Forelimb muscle (tissue), 1 donor: ENCODE measurements around the gene MYL2. TPM values are rescaled to one million over a fixed set of nuclear protein-coding genes. Genes with fewer than 3 reads are reported as not detected.

Source experiments
- DNase-seq: peaks from one replicate; pipeline ENCODE4 v3.0.0-alpha.2; 2013; ENCODE audit warnings: low read depth
- polyA plus RNA-seq: library from polyadenylated mRNA; unstranded; fragments of 120-200 nt; gene quantifications from one replicate; pipeline ENCODE4 v1.2.1, GENCODE V29; 2013; ENCODE audit not compliant: insufficient read length

Gene MYL2
- polyA plus RNA-seq, 1 donor, result 1,082 TPM

DNA sequence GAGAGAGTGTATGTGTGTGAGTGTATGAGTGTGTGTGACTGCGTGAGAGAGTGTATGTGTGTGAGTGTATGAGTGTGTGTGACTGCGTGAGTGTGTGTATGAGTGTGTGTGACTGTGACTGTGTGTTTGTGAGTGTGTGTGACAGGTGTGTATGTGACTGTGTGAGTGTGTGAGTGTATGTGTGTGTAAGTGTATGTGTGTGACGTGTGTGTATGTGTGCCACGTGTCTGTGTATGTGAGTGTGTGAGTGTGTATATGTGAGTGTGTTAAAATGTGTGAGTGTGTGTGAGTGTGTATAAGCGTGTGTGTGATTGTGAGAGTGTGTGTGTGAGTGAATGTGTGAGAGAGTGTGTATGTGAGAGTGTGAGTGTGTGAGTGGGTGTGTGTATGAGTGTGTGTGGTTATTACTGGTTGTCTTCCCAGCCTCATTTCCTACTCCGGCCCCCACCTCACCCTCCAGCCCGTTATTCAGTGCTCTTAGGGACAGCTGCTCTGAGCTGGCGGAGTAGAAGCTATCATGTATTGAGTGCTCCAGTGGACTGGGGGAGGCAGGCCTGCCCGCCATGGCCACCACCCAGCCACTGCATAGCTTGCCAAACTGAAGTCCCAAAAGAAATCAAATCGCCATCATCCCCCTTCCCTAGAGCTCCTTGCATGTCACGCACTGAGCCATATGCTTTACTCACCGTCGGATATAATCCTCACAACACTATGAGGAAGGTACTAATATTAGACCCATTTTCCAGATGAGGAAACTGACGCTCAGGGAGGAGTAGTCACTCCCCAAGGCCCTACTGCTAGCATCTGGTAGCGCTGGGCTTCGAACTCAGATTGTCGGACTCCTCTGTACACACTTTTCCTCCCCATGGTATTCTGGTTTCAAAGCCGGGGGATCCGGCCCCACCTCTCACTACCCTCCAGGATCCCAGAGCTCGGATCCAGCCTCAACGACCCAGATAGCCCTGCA lies 10.3 kb upstream of the MYL2 start:
- DNase-seq, result no peak

DNA sequence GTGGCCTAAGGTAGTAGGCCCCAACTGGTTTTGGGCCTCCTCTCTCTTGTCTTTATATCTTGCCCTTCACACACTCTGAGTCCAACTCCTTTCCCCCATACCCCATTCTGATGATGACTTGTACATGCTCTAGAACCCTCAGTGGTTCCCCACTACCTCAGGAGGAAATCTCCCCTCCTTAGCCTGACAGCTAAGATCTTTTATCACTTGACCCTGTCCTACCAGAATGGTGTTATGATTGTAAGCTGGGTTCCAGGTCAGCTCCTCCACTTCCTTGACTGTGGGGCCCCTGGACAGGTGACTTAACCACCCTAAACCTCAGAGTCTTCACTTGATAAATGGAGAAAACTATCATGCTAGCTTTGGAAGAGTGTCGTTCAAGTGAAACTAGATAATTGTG lies 9.4 kb upstream of the MYL2 start:
- no peak for DNase-seq

- no peak for DNase-seq
Observed at GRCh38 chr12:110928700-110929099, 8.3 kb upstream of the MYL2 start.

- no peak for DNase-seq
Observed at GRCh38 chr12:110927546-110927945, 7.2 kb upstream of the MYL2 start.

DNA sequence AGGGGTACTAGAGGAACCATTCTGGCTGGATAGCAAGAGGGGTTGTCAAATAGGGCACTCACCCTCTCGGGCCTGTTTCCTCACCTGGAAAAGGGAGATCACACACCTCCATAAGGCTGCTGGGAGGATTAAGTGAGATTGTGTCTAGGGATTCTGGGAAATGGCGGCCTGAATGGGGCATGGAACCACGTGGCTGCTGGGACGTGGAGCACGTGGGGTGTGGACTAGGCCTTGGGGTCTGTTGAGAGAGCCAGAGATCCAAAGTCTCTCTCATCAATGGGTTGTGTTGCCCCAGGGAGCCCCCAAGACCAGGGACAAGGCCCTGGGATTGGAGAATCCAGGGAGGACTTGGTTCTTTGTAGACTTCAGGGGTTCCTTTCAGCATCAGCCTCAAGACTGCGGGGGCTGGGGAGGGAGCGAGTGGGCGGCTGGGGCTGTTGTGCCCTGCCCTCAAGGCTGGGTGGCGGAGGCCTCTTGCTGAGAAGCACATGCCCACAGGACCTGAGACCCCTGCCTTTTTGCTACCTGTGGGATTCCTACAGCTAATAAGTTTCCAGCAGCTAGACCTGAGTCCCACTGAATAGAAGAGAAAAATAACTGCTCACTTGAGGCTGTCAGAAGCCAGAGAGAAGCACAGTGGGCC lies 3.4 kb upstream of the MYL2 start:
- DNase-seq, result no peak

DNA sequence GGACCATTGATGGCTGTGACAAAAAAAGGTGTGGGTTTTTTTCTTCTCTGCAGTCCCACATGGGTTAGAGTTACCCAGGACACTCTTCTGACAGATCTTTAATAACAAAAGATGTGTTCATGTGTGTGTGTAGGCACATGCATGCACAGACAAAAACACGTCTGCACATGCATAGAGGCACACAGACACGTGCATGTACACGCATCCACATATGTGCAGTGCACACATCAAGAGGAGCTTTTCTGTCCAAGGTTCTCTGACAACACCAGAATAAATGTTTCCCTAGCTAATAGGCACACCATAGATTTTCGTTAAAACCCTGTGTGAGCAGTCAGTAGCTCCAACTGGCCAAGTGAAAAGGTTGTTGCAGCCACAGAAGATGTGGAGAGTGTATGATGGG lies 2.8 kb upstream of the MYL2 start:
- no peak for DNase-seq

- DNase-seq, result no peak
Observed at GRCh38 chr12:110922652-110923051, 2.3 kb upstream of the MYL2 start.

DNA sequence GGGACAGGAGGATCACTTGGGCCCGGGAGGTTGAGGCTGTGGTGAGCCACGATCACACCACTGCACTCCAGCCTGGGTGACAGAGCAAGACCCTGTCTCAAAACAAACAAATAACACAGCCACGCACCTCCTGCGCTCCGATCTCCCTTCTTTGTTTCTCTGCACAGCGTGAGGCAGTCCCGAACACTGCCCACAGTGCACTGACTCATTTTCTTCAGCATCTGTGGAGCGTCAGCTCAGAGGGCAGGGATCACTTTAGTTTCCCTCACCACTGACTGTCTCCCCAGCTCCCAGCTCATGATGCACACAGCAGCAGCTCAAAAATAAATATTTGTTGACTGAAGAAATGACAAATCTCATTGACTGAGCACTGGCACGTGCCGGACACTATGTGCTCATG lies 883 bp upstream of the MYL2 start:
- no peak for DNase-seq

DNA sequence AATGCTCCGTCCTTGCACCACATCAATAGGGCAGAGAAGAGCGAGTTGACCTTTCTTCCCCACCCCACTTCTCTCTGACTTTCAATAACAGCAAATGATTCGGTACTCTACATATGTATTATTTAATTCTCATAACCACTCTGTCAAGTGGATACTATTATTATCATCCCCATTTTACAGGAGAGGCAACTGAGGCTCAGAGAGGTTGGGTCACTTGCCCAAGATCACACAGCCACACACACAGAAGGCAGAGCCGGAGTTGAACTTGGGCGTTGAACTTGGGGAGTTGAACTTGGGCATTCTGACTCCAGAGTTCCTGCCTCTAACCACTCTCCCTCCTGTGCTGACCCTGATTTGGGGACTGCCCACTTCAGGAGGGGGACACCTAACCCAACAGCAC lies 659 bp downstream of the MYL2 start:
- DNase-seq, result no peak

DNA sequence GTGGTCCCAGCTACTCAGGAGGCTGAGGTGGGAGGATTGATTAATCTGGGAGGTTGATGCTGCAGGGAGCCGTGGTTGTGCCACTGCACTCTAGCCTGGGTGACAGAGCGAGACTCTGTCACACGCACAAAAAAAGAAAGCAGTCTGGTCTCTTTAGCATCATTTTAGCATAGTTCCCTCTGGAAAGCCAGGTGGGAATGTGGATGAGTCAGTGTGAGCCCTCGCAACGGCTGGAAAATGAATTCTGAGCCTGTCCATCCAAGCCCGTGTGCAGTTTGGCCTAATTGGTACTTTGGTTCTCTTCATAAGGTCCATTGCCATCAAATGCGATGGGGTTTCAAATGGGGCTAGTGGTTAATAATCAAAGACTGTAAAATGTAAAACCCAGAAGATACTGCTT lies 2.4 kb downstream of the MYL2 start:
- no peak for DNase-seq

- no peak for DNase-seq
Observed at GRCh38 chr12:110917467-110917866, 2.9 kb downstream of the MYL2 start.

DNA sequence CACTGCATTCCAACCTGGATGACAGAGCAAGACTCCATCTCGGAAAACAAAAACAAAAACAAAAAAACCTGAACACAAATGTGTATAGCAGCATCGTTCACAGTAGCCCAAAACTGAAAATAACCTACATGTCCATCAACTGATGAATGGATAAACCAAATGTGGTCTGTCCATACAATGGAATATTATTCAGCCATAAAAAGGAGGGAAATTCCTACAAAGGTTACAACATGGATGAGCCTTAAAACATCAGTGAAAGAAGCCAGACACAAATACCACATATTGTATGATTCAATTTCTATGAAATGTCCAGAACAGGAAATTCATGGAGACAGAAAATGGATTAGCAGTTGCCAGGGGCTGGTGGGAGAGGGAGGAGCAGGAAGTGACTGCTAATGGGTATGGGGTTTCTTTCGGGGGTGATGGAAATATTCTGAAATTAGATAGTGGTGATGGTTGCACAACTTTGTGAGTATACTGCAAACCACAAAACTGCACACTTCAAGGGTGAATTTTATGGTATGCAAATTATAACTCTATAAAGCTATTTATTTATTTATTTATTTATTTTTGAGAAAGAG lies 4.0 kb downstream of the MYL2 start:
- no peak for DNase-seq

- DNase-seq, result no peak
Observed at GRCh38 chr12:110913119-110914056, 7.0 kb downstream of the MYL2 start.

DNA sequence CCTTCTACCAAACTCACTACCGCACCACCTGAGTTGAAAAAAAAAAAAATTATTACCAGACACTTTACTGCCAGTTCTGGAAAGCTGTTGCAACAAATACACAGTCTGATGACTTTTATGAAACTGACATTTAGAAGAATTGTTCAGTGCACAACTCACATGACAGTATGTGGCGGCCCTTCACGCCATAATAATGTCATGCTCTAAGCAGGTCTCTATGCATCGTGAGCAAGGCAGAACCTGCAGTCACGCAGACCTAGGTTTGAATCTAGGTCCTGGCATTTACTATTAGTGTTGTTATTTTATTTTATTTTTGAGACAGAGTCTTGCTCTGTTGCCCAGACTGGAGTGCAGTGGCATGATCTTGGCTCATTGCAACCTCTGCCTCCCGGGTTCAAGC lies 8.1 kb downstream of the MYL2 start:
- no peak for DNase-seq

DNA sequence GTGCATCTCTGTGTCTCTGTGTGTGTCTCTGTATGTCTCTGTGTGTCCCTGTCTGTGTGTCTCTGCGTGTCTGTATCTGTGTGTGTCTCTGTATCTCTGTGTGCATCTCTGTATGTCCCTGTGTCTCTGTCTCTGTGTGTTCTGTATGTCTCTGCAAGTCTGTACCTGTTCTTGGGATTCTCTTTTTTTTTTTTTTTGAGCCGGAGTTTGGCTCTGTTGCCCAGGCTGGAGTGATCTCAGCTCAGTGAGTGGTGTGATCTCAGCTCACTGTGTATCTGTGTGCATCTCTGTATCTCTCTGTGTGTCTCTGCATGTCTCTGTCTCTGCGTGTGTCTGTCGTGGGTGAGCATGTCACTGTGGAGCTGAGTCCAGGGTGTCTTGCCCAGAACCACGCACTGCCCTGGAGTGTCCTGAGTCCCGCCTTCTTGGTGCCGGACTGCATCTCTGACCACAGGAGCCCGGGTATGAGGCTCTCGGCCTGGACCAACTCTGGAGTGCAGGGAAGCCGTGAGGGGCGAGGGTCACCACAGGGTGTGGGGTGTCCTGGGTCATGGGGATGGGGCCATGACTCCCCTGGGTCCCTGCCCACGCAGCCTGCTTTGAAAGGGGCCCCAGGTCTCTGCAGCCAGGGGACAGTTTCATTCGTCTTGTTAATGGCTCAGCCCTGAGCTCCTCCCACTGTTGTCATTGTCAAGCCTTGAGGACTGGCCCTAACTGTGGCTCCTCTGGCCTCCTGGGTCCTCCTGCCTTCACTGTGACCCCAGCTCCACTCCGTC lies 11.8 kb downstream of the MYL2 start:
- no peak for DNase-seq

DNA sequence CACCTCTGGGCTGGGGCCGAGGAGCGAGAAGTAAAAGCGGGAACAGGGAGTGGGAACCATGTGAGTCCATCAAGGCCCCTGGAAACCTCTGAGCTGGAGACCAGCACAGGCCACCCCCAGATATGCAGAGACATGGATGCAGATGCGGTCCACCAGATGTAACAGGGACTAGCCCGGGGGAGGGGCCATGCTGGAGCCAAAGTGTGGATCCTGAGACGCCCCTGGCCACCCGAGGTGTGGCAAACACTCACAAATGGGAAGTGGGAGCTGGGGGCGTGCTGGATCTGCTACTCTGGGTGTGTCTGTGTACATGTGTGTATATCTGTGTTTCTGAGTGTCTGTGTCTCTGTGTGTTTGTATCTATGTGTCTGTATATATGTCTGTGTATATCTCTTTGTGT lies 12.8 kb downstream of the MYL2 start:
- no peak for DNase-seq

DNA sequence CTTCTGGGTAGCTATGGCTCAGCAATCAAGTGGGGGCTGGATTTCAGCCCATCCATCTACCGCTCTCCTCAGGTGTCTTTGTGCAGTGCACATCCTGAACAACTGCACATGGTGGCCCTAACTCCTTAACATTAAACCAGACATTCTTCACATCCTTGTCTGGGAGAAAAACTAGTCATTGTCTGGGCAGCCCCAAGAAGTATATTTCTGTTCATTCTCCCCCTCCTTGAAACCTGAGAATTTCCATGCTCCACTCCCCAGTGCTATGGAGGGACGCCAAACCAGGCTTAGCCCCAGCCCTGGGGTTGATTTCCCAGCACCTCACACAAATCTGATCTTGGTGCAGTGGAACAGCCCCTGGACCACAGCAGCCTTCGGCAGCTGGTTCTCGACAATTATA lies 13.4 kb downstream of the MYL2 start:
- DNase-seq, result no peak

- DNase-seq, result no peak
Observed at GRCh38 chr12:110906516-110906915, 13.9 kb downstream of the MYL2 start.

DNA sequence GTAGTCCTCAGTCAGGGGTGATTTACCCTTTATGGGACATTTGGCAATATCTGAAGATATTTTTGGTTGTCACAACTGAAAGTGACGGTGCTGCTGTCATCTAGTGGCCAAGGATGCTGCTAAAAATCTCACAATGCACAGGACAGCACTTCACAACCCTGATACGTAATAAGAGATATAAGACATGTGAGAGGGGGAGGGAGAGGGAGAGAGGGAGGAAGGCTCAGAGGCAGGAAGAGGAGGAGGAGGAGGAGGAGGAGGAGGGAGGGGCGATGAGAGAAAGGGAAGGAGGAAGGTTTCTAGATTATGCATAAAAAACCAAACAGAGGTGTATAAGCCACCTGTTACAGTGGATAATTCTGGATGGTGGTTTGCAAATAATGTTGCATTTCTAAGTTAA lies 14.3 kb downstream of the MYL2 start:
- DNase-seq, result no peak

DNA sequence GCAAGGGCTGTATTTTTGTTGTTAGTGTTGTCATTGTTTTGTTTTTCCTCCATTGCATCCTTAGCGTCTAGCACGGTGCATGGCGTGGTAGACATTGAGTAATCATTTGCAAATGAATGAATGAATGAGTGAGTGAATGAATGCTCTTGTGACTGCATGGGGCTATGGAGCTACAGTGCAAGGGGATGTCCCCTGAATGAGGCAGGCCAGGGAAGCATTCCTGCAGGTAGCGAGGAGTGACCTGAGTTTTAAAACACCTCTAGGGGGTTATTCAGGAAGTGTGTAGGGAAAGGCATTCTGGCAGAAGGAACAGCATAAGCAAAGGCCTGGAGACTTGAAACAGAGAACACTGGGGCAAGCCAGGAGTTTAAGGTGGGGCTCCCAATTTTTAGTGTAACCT lies 16.9 kb downstream of the MYL2 start:
- no peak for DNase-seq

DNA sequence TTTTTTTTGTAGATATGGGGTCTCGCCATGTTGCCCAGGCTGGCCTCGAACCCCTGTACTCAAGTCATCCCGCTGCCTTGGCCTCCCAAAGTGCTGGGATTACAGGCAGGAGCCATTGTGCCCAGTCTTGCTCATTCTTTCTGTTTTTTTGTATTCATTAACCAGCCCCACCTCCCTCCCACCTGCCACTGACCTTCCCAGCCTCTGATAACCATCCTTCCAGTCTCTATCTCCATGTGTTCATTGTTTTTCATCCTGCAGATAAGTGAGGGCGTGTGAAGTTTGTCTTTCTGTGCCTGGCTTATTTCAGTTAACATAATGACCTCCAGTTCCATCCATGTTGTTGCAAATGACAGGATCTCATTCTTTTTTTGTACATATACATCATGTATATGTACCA lies 19.0 kb downstream of the MYL2 start:
- DNase-seq, result no peak
